ENCODE data around the gene FNDC3B. TPM values are rescaled to one million over a fixed set of nuclear protein-coding genes. Genes with fewer than 3 reads are reported as not detected.

Gene FNDC3B
- total and polyA plus RNA-seq, 2 of the 8 experiments (the other 6 are each of a cell fraction or from before 2014, with no cell fraction given), result 14.1 to 44.4 TPM

DNA sequence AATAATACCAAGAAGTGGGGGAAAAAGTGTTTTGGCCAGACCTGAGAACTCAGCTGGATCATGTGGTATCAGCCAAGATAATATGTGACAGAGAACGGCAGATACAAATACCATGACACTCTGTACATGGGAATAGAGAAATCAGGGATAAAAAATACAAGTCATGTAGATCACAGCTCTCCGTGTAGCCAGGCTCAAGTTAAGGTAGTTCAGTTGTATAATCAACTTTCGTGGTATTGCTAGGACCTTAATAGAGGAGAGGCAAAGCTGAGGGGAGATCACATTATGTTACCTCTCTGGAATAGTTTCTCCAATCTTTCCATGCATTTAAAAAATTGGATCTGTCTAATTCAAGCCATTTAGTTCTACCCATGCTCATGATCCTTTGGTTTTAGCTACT, 229.0 kb downstream of the FNDC3B start (continued):
- TF ChIP-seq JUND (IDR thresholded peaks at IDR 0.05; ENCODE audit: low read length), result no peak
